Hepatocyte (in vitro differentiated cells): ENCODE data around the gene AGBL4.

Experiments
- EZH2phosphoT487 ChIP-seq: fragments of 200-600 bp; sonication (generic); IDR thresholded peaks from one replicate; pipeline ENCODE4 v1.6.1; 2018; ENCODE audit warnings: antibody characterized with exemption, mild to moderate bottlenecking, low read depth, moderate library complexity; ENCODE audit not compliant: unreplicated experiment, severe bottlenecking
- TF ChIP-seq, protein P1 (sequence below): fragments of 200-600 bp; sonication (generic); IDR thresholded peaks from 2 replicates; pipeline ENCODE4 v1.5.1; 2016; ENCODE audit warnings: antibody characterized with exemption, mild to moderate bottlenecking; ENCODE audit not compliant: poor library complexity

GRCh38 chr1:48659801-48660200 is 1364.0 kb downstream of the AGBL4 start:
- TF ChIP-seq, protein P1, sequence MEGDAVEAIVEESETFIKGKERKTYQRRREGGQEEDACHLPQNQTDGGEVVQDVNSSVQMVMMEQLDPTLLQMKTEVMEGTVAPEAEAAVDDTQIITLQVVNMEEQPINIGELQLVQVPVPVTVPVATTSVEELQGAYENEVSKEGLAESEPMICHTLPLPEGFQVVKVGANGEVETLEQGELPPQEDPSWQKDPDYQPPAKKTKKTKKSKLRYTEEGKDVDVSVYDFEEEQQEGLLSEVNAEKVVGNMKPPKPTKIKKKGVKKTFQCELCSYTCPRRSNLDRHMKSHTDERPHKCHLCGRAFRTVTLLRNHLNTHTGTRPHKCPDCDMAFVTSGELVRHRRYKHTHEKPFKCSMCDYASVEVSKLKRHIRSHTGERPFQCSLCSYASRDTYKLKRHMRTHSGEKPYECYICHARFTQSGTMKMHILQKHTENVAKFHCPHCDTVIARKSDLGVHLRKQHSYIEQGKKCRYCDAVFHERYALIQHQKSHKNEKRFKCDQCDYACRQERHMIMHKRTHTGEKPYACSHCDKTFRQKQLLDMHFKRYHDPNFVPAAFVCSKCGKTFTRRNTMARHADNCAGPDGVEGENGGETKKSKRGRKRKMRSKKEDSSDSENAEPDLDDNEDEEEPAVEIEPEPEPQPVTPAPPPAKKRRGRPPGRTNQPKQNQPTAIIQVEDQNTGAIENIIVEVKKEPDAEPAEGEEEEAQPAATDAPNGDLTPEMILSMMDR, result no peak
- TF ChIP-seq EZH2phosphoT487, result no peak
